Measurements from ENCODE around the gene HSPD1. TPM values are rescaled to one million over a fixed set of nuclear protein-coding genes. Genes with fewer than 3 reads are reported as not detected.

Gene HSPD1
- total RNA-seq = 223 TPM

GRCh38 chr2:197499594-197500502 is at the start of gene HSPD1, which contains the start of gene HSPE1:
Gene HSPD1, minus strand, starts transcription at chr2:197499840. Its CDS starts 992 bp downstream, at chr2:197498848.
Gene HSPE1, plus strand, starts transcription at chr2:197500379. Its CDS starts 58 bp downstream, at chr2:197500437.

GRCh38 chr2:197515739-197516392 is 16.2 kb upstream of the HSPD1 start, which contains the start of gene MOB4:
Gene MOB4, plus strand, starts transcription at chr2:197516066. Its CDS starts 21 bp downstream, at chr2:197516087.

GRCh38 chr2:197453123-197453913 is 46.3 kb downstream of the HSPD1 start, which contains the start of gene COQ10B:
Gene COQ10B, plus strand, starts transcription at chr2:197453552. Its CDS starts 9 bp downstream, at chr2:197453561.

Other genes with a start within 250 kb of the HSPD1 start
- gene ANKRD44, start 189.1 kb downstream of the HSPD1 start, total RNA-seq = 42.0 TPM
- 497 TPM for gene SF3B1, start 64.8 kb downstream of the HSPD1 start, total RNA-seq
- 24.7 TPM for gene COQ10B, start 46.3 kb downstream of the HSPD1 start, total RNA-seq
- gene HSPE1, start 539 bp upstream of the HSPD1 start, total RNA-seq = 92.6 TPM
- gene MOB4, start 16.2 kb upstream of the HSPD1 start, total RNA-seq = 49.0 TPM
- 30.3 TPM for gene RFTN2, start 175.7 kb upstream of the HSPD1 start, total RNA-seq
- 7.2 TPM for gene MARS2, start 205.5 kb upstream of the HSPD1 start, total RNA-seq